Measurements from ENCODE around the gene TFF3.

TFF3 gene

GRCh38 chr21:42346866-42347600, 31.8 kb upstream of the TFF3 start:
- DNase-seq (ENCODE audit: low read depth), result no peak

- DNase-seq (ENCODE audit: low read depth), result no peak
These were observed 31.2 kb upstream of the TFF3 start for GRCh38 chr21:42346441-42346840.

GRCh38 chr21:42344631-42345030, 29.4 kb upstream of the TFF3 start:
- DNase-seq (ENCODE audit: low read depth), result no peak

GRCh38 chr21:42343963-42344510, 28.8 kb upstream of the TFF3 start:
- DNase-seq (ENCODE audit: low read depth), result no peak

- no peak for DNase-seq (ENCODE audit: low read depth)
These were observed 28.3 kb upstream of the TFF3 start for GRCh38 chr21:42343556-42343955.

- no peak for DNase-seq (ENCODE audit: low read depth)
These were observed 27.9 kb upstream of the TFF3 start for GRCh38 chr21:42343101-42343500.

GRCh38 chr21:42341776-42342542, 26.8 kb upstream of the TFF3 start:
- DNase-seq (ENCODE audit: low read depth), result no peak

GRCh38 chr21:42340187-42341050, 25.2 kb upstream of the TFF3 start:
- DNase-seq (ENCODE audit: low read depth), result no peak

GRCh38 chr21:42338729-42339715, 23.8 kb upstream of the TFF3 start:
- no peak for DNase-seq (ENCODE audit: low read depth)

GRCh38 chr21:42337830-42338728, 22.9 kb upstream of the TFF3 start:
- no peak for DNase-seq (ENCODE audit: low read depth)

GRCh38 chr21:42337276-42337675, 22.1 kb upstream of the TFF3 start:
- no peak for DNase-seq (ENCODE audit: low read depth)

- DNase-seq (ENCODE audit: low read depth), result no peak
These were observed 20.8 kb upstream of the TFF3 start for GRCh38 chr21:42336054-42336453.

- DNase-seq (ENCODE audit: low read depth), result no peak
These were observed 17.5 kb upstream of the TFF3 start for GRCh38 chr21:42332557-42333317.

- no peak for DNase-seq (ENCODE audit: low read depth)
These were observed 16.5 kb upstream of the TFF3 start for GRCh38 chr21:42331660-42332059.

- no peak for DNase-seq (ENCODE audit: low read depth)
These were observed 15.5 kb upstream of the TFF3 start for GRCh38 chr21:42330380-42331371.

GRCh38 chr21:42324896-42325295, 9.7 kb upstream of the TFF3 start:
- DNase-seq (ENCODE audit: low read depth), result no peak

GRCh38 chr21:42321845-42322244, 6.6 kb upstream of the TFF3 start:
- no peak for DNase-seq (ENCODE audit: low read depth)

GRCh38 chr21:42321231-42321630, 6.0 kb upstream of the TFF3 start:
- DNase-seq (ENCODE audit: low read depth), result no peak

Data from non-pigmented ciliary epithelial cell (primary cell).